GM12878 (cell line): ENCODE results near the gene LHFPL3. TPM values are rescaled to one million over a fixed set of nuclear protein-coding genes. Genes with fewer than 3 reads are reported as not detected.

Experiments
- ATAC-seq: fragments of 200-7000 bp; cut with Tn5 transposase; 3 replicates; pipeline ENCODE4 v1.9.1; 2020; ENCODE audit warnings: mild to moderate bottlenecking, moderate library complexity
- BruUV-seq: library from RNA; stranded (reverse); fragments of 400-500 nt; replicated peaks from 2 replicates; lab custom pipeline; 2021; lab: Mats Ljungman, UMichigan
- CTCF ChIA-PET: fragments of 300-600 bp; sonication (Branson Sonifier 250); formaldehyde crosslinking; extraction: SDS; loops from one replicate; lab custom pipeline; 2021; ENCODE audit warnings: inconsistent platforms; lab: Yijun Ruan, JAX
- POLR2A ChIA-PET: fragments of 350-600 bp; formaldehyde crosslinking; extraction: SDS; loops from one replicate; lab custom pipeline; 2021; ENCODE audit warnings: inconsistent platforms; lab: Charles Lee
- RAD21 ChIA-PET: fragments of 300-600 bp; sonication (Branson Sonifier 250); formaldehyde crosslinking; loops from one replicate; lab custom pipeline; 2023; ENCODE audit warnings: antibody characterized with exemption; ENCODE audit not compliant: unreplicated experiment; lab: Charles Lee
- SMC1A ChIA-PET: fragments of 300-600 bp; sonication (Branson Sonifier 250); formaldehyde crosslinking; loops from one replicate; lab custom pipeline; 2023; ENCODE audit not compliant: unreplicated experiment, uncharacterized antibody; lab: Charles Lee
- DNase-seq: peaks from one replicate; pipeline ENCODE4 v3.0.0-alpha.2; 2011; ENCODE audit warnings: low read depth, low spot score
- FAIRE-seq: peaks from 3 replicates; lab custom pipeline; 2011; peaks lifted over from hg19 to GRCh38; lab: Jason Lieb, UNC
- H2AFZ ChIP-seq: 2 replicates; pipeline ENCODE4 v1.6.0; 2011; ENCODE audit warnings: low read depth, low read length, control low read depth; ENCODE audit not compliant: control insufficient read depth
- H3K27ac ChIP-seq: 2 replicates; pipeline ENCODE4 v1.5.1; 2011; ENCODE audit warnings: control low read depth; ENCODE audit not compliant: control insufficient read depth, insufficient read depth
- H3K27me3 ChIP-seq, 2 experiments: replicated peaks in 1 of 2; 2 replicates each; pipeline versions ENCODE4 v1.6.0 to v1.6.1; 2011; ENCODE audit warnings: low read length in 1 of 2; ENCODE audit not compliant: control insufficient read depth in 2 of 2, insufficient read depth in 2 of 2
- H3K36me3 ChIP-seq, 2 experiments: 2 replicates each; pipeline ENCODE4 v1.5.1; 2011; ENCODE audit warnings: low read length in 1 of 2; ENCODE audit not compliant: control insufficient read depth in 2 of 2, insufficient read depth in 2 of 2
- H3K4me1 ChIP-seq: 2 replicates; pipeline ENCODE4 v1.6.1; 2011; ENCODE audit warnings: mild to moderate bottlenecking, low read length, moderate library complexity, mixed read lengths; ENCODE audit not compliant: control insufficient read depth, insufficient read depth
- H3K4me2 ChIP-seq: 2 replicates; pipeline ENCODE4 v1.6.0; 2011; ENCODE audit warnings: control low read depth; ENCODE audit not compliant: control insufficient read depth, insufficient read depth
- H3K4me3 ChIP-seq: fragments of 200-600 bp; sonication (generic); 2 replicates; pipeline ENCODE4 v1.5.1; 2016
- H3K79me2 ChIP-seq: 2 replicates; pipeline ENCODE4 v1.6.0; 2011; ENCODE audit warnings: low read length; ENCODE audit not compliant: control insufficient read depth, insufficient read depth
- H3K9ac ChIP-seq: 2 replicates; pipeline ENCODE4 v1.8.0; 2011; ENCODE audit warnings: low read length, control low read depth, mixed read lengths; ENCODE audit not compliant: control insufficient read depth, insufficient read depth
- H3K9me3 ChIP-seq: replicated peaks from 3 replicates; pipeline ENCODE4 v1.5.1; 2011; ENCODE audit warnings: mild to moderate bottlenecking, low read length; ENCODE audit not compliant: control insufficient read depth, insufficient read depth
- H4K20me1 ChIP-seq: 2 replicates; pipeline ENCODE4 v1.6.0; 2011; ENCODE audit not compliant: control insufficient read depth, insufficient read depth
- ASH2L ChIP-seq: fragments of 300-600, 200-600 bp; sonication (generic); IDR thresholded peaks from 2 replicates; pipeline ENCODE4 v1.6.1; 2017; ENCODE audit warnings: low read depth, mild to moderate bottlenecking, borderline replicate concordance
- CHD4 ChIP-seq: fragments of 200-600 bp; sonication (generic); IDR thresholded peaks from 2 replicates; pipeline ENCODE4 v1.6.1; 2016; ENCODE audit warnings: mild to moderate bottlenecking
- E2F8 ChIP-seq: fragments of 450-650 bp; IDR thresholded peaks from 2 replicates; pipeline ENCODE4 v1.6.1; 2018; ENCODE audit warnings: mild to moderate bottlenecking, low read depth, moderate library complexity; ENCODE audit not compliant: partially characterized antibody
- EED ChIP-seq: sonication (generic); IDR thresholded peaks from 2 replicates; pipeline ENCODE4 v1.6.1; 2016; ENCODE audit warnings: antibody characterized with exemption, low read depth
- GABPA ChIP-seq: IDR thresholded peaks from 2 replicates; pipeline ENCODE4 v1.6.1; 2014; ENCODE audit warnings: antibody characterized with exemption, low read depth, mild to moderate bottlenecking, inconsistent platforms
- HCFC1 ChIP-seq: fragments of 150-350 bp; IDR thresholded peaks from 2 replicates; pipeline ENCODE4 v1.6.1; 2014; ENCODE audit warnings: low read length
- HDAC6 ChIP-seq: fragments of 200-600 bp; sonication (generic); IDR thresholded peaks from one replicate; pipeline ENCODE4 v1.8.0; 2017; ENCODE audit warnings: antibody characterized with exemption; ENCODE audit not compliant: unreplicated experiment
- HDGF ChIP-seq: fragments of 450-650 bp; IDR thresholded peaks from 2 replicates; pipeline ENCODE4 v1.6.1; 2016; ENCODE audit warnings: antibody characterized with exemption
- HSF1 ChIP-seq: fragments of 150-350 bp; IDR thresholded peaks from 2 replicates; pipeline ENCODE4 v1.6.1; 2014; ENCODE audit warnings: mild to moderate bottlenecking, low read depth, low read length
- JUNB ChIP-seq: IDR thresholded peaks from 2 replicates; pipeline ENCODE4 v1.6.1; 2016; ENCODE audit warnings: antibody characterized with exemption, mild to moderate bottlenecking
- LARP7 ChIP-seq: fragments of 450-650 bp; IDR thresholded peaks from 2 replicates; pipeline ENCODE4 v1.6.1; 2017; ENCODE audit warnings: mild to moderate bottlenecking
- MEF2A ChIP-seq: IDR thresholded peaks from 2 replicates; pipeline ENCODE4 v1.6.1; 2011; ENCODE audit warnings: low read depth, mild to moderate bottlenecking, low read length, moderate library complexity; ENCODE audit not compliant: insufficient read depth
- MEF2B ChIP-seq: fragments of 450-650 bp; IDR thresholded peaks from 2 replicates; pipeline ENCODE4 v1.6.1; 2018; ENCODE audit warnings: mild to moderate bottlenecking, moderate library complexity; ENCODE audit not compliant: partially characterized antibody, poor library complexity, severe bottlenecking
- NFYB ChIP-seq: IDR thresholded peaks from 2 replicates; pipeline ENCODE4 v1.6.1; 2011; ENCODE audit warnings: low read depth, mild to moderate bottlenecking, low read length, improper control_type of control experiment, moderate library complexity; ENCODE audit not compliant: insufficient read depth
- RAD51 ChIP-seq: fragments of 450-650 bp; IDR thresholded peaks from 2 replicates; pipeline ENCODE4 v1.6.1; 2016; ENCODE audit warnings: moderate library complexity, mild to moderate bottlenecking, inconsistent platforms
- RBBP5 ChIP-seq: fragments of 200-600 bp; sonication (generic); conservative IDR thresholded peaks from 2 replicates; pipeline ENCODE4 v1.6.1; 2016
- STAT1 ChIP-seq: fragments of 450-650 bp; conservative IDR thresholded peaks from 2 replicates; pipeline ENCODE4 v1.6.1; 2014; ENCODE audit warnings: antibody characterized with exemption, mild to moderate bottlenecking
- ZNF207 ChIP-seq: fragments of 450-650 bp; IDR thresholded peaks from 2 replicates; pipeline ENCODE4 v1.6.1; 2014; ENCODE audit warnings: antibody characterized with exemption, mild to moderate bottlenecking, borderline replicate concordance
- ZNF217 ChIP-seq: fragments of 450-650 bp; IDR thresholded peaks from 2 replicates; pipeline ENCODE4 v1.6.1; 2017; ENCODE audit warnings: antibody characterized with exemption, mild to moderate bottlenecking
- ZZZ3 ChIP-seq: IDR thresholded peaks from 2 replicates; pipeline ENCODE4 v1.6.1; 2011; ENCODE audit warnings: low read depth; ENCODE audit not compliant: control insufficient read depth, insufficient read length
- WGBS: methylation state at CpG from one replicate; pipeline ENCODE4 v1.1.6; 2016; ENCODE audit warnings: low lambda C conversion rate; ENCODE audit not compliant: insufficient replicate concordance, insufficient coverage; ENCODE audit errors: missing lambda C conversion rate; 5-methylcytosine and 5-hydroxymethylcytosine counted together
- in situ Hi-C: fragments of 300-500 bp; cut with MboI; formaldehyde crosslinking; loops from 9 replicates; pipeline ENCODE4 v1.14.3; 2018; ENCODE audit warnings: mixed read lengths
- intact Hi-C: fragments of 100-400 bp; cut with micrococcal nuclease; formaldehyde crosslinking; loops from one replicate; pipeline ENCODE4 v1.14.2; 2022; ENCODE audit not compliant: unreplicated experiment
- polyA plus RNA-seq, 11 experiments: library from polyadenylated mRNA; depleted of rRNA in 4 of 11; unstranded in 6 of 11; stranded (reverse) in 5 of 11; fragments of >200 nt; fragmentation: Nextera tagmentation in 4 of 11; fragmentation: Illumina TruSeq in 1 of 11; extraction: Ambion mirVana in 4 of 11; extraction: Trizol in 1 of 11; gene quantifications; 1 replicate in 1 of 11; 2 replicates in 10 of 11; pipeline versions ENCODE4 v1.2.1 to v1.2.3, GENCODE V29; 2011 to 2016; ENCODE audit warnings: inconsistent platforms in 2 of 11, missing spikeins in 2 of 11, low read depth in 1 of 11
- total RNA-seq, 4 experiments: library from RNA; depleted of rRNA in 3 of 4; stranded (reverse); fragments of >200 nt in 3 of 4; fragmentation: Illumina TruSeq in 1 of 4; extraction: Trizol in 1 of 4; gene quantifications; 2 replicates each; pipeline versions ENCODE4 v1.2.1 to v1.2.3, GENCODE V29; 2013 to 2021

LHFPL3 gene
- total and polyA plus RNA-seq, 10 of the 15 experiments (the other 5 are each of a cell fraction or from before 2014, with no cell fraction given), result 0.09 TPM; not detected in 9

- H4K20me1 ChIP-seq, result no peaks in the 10 kb centered on the region
- no peaks in the 10 kb centered on the region for H3K79me2 ChIP-seq
- intact Hi-C loops, result loop anchor here (10.0 kb wide), 1 partner anchor 872 kb away; the partner anchor contains the start of gene PUS7
- TF ChIP-seq NFYB (no peak), MEF2B (no peak), LARP7 (no peak), ZNF207 (no peak), ASH2L (no peak), ZNF217 (no peak), HSF1 (no peak), RAD51 (no peak), CHD4 (no peak), ZZZ3 (no peak), HCFC1 (no peak), E2F8 (no peak), STAT1 (no peak), HDAC6 (no peak), GABPA (no peak), MEF2A (no peak), EED (no peak), JUNB (no peak), HDGF (no peak), RBBP5 (no peak)
- CTCF ChIA-PET, result interaction anchor here (2.3 kb wide), 1 partner anchor 10 kb away, joined by 14 read pairs; no protein-coding TSS in a partner anchor
- H3K4me1 ChIP-seq, result no peaks in the 10 kb centered on the region
- POLR2A ChIA-PET, result no interaction called here
- H3K9me3 ChIP-seq, result no peaks in the 10 kb centered on the region
- in situ Hi-C loops, result no loop called here
- FAIRE-seq (no peak), DNase-seq (no peak), ATAC-seq (no peak)
- SMC1A ChIA-PET, result interaction anchor here (1.2 kb wide), 1 partner anchor 9 kb away, joined by 5 read pairs; no protein-coding TSS in a partner anchor
- no TSS peak for BruUV-seq
- H3K36me3 ChIP-seq, result no peaks in the 10 kb centered on the region
- H3K4me3 ChIP-seq, result no peak overlapping the region
- H2AFZ ChIP-seq, result no peak overlapping the region
- H3K27ac ChIP-seq, result no peak overlapping the region
- RAD21 ChIA-PET, result no interaction called here
- no peak overlapping the region for H3K4me2 ChIP-seq
- WGBS, result 6% methylated on average over 1 of the region's 1 CpG
- H3K27me3 ChIP-seq, result peaks cover 0 to 4% of the 10 kb centered on the region in 2 experiments; a peak in 2 of 4 replicates
- H3K9ac ChIP-seq, result no peak overlapping the region
These were observed 324.5 kb downstream of the LHFPL3 start for GRCh38 chr7:104652865-104653264.
